ENCODE results near the gene MYBBP1A.

The MYBBP1A gene

DNA sequence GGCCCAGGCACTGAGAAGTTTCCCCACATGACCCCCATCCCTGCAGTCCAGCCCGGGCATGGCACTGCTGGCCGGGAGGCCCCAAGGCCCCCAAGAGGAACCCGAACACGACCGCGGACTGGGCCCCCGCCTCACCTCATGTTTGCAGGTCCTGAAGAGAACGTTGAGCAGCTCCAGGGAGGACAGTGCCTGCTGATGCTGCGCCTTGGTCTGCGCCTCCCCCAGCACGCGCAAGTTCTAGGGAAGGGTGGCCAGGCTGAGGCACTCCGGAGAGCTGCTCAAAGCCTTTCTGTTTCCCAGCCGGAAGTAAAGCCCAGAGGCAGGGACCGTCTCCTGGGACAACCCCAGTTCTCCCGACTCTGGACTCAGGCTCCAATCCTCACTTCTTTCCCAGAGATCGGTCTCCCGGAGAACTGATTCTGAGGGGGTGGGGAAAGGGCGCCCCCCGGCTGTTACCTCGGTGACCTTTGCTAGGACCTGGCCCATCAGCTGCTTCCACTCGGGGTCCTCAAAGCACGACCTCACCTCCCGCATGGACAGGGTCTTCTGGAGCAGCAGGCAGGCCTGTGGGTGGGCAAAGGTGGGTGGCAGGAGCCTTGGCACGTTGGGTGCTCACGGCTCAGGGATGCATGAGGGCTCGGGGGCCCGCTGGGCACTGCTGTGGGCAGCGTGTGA, 13.7 kb downstream of the MYBBP1A start:
- in situ Hi-C loops (cut with MboI; ENCODE audit: low pct_unique_long_range_greater_than_20kb, low sequenced_read_pairs): no loop called here
- no peak for DNase-seq

DNA sequence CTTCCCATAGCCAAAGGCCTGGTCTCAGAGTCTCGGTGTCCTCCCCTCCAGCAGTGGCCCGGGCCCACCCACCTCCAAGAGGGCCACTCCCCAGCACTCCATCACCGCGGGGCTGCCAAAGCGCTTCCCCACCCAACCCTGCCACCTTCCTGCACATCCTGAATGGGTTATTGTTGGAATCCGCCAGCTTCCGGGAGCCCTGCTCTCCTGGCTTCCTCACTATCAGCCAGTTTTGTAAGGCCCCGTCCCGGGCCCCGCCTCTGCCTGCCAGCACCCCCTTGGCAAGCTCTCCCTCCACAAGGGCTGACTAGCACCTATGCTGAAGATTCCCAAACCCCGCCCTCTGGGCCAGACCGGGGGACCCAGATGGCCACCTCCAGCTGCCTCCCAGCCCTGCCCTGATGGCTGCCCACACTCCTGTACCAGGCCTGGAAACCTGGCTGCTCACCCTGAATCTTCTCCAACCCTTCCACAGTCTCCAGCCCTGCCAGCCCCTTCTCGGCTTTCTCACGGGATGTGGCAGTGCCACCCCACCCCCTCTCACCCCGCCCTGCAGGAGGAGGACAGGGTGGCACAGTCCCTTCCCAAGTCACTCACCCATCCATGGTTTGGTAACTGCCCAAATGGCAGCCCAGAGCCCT, 14.4 kb downstream of the MYBBP1A start:
- in situ Hi-C loops (cut with MboI; ENCODE audit: low pct_unique_long_range_greater_than_20kb, low sequenced_read_pairs): no loop called here
- DNase-seq: no peak

DNA sequence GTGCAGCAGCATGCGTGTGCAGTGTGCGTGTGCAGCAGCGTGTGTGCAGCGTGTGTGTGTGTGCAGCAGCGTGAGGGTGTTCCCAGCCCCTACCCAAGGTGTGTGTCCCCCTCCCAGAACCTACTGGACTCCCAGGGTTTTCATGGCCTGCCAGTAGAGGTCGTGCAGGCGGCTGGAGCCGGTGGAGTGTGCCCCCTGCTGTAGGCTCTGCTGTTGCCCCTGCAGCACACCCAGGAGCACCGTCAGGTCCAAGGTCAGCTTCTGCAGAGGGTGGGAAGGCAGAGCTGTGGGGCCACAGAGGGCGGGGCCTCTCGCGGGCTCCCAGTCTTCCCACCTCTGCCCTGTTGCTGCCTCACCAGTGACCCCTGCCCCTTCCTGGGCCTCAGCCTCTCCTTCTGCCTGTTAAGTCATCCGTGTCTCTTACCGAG, 14.9 kb downstream of the MYBBP1A start:
- no peak for DNase-seq
- in situ Hi-C loops (cut with MboI; ENCODE audit: low pct_unique_long_range_greater_than_20kb, low sequenced_read_pairs): no loop called here

DNA sequence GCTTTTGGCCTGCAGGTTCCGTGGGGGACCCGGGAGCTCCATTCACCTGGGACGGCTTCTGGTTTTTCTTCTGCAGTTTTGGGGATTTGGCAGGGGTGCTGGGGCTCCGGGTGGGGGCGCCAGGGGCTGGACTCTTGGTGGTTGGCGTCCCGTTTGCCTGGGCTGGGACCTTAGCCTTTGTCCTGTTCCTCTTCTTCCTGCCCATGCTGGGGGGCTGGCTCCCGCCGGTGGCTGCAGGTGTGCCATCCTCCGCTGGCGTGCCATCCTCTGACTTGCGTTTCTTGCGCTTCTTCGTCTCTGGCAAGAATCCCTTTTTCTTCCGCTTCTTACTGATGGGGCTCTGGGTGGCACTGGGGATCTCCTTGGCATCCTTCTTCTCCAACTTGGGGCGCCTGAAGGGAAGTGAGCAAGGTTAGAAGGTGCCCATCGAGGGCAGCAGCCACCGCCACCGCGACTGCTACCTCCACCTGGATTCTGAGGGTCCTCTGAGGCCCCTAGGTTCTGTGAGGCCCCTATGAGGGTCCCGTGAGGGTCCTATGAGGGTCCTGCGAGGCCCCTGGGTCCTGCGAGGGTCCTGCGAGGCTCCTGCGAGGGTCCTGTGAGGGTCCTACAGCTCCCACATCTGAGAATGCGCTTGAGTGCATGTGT, 15.5 kb downstream of the MYBBP1A start:
- DNase-seq: no peak
- in situ Hi-C loops (cut with MboI; ENCODE audit: low pct_unique_long_range_greater_than_20kb, low sequenced_read_pairs): no loop called here

DNA sequence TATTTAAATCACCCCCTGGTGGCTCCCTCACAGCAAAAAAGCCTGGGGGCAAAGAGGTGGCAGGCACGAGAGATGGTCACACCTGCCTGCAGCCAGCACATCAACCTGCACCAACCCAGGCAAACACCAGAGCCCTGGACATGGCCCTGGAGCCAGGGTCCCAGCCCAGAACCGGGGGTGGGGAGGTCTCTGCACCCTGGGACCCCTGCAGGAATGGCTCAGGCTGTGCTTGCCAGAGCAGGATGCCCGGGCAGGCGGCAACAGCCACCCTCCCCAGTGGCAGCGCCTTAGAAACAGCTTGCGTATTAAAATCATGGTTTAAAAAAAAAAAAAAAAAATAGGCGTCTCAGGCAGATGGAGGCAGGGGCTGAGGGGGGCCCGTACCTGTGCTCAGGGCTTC, 16.2 kb downstream of the MYBBP1A start:
- no peak for DNase-seq
- in situ Hi-C loops (cut with MboI; ENCODE audit: low pct_unique_long_range_greater_than_20kb, low sequenced_read_pairs): no loop called here

DNA sequence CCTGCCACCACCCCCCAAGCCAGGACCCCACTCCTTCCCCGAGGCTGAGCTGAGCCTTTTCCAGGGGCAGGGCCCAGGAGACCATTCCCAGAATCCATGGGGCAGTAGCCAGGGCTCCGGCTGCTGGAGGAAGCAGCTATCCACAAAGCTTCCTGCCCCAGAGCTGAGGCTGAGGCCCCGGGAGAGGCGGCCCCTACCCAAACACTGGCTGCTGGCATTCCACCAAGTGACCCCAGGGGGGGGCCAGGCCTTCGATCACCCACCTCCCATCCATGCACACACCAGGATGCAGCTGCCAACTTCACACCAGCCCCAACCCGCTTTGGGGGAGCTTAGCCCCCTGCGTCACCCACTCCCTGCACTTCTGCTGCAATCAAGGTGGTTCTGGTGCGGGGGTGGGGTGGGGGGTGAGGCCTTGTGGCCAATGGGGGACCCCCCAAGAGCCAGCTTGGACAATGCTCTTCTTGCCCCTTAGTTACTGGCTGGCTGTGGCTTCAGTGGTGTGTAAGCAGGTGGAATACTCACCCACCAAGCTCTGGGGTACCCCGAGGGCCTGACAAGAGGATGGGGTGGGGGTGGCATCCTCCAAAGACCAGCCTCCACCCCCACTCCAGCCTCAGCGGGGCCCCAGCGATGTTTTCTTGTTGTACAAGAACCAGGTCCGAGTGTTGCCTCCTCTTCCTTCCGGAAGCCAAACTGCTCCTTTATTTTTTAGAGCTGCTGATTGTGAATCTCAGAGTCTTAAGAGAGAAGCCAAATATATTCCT, 16.8 kb downstream of the MYBBP1A start:
- in situ Hi-C loops (cut with MboI; ENCODE audit: low pct_unique_long_range_greater_than_20kb, low sequenced_read_pairs): no loop called here
- no peak for DNase-seq

DNA sequence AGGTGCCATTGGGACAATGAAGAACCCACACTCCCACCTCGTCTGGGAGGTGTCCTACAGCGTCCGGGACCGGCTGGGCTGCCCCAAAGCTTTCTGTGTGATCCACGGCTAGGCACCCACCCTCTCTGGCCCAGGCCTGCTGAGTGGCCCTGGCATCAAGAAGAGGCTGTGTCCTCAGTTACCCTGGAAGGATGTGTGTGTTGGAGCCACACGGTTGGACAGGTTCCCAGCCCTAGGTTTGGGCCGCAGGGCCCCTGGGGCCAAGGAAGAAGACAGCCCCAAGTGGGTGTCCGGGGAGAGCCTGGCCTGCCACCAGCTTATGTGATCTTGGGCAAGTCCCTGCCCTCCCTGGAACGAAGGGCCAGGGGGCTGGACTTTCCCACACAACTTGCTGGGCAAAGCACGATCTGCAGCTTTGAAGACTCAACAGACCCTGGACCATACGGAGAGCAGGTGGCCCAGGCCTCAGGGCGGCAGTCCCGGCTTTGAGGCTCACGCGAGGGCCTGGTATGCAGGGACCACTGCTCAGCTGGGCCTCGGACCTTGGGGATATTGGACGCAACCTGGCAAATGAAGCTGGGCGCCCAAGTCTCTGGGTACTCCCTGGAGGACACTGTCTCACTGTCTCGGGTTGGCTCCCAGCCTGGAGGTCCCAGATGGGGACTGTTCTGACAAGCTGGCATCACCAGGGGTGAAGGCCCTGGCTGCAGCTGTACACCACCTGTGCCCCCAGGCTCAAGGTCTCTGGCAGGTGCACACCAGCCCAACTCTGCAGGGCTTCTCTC, 17.5 kb downstream of the MYBBP1A start:
- DNase-seq: no peak
- in situ Hi-C loops (cut with MboI; ENCODE audit: low pct_unique_long_range_greater_than_20kb, low sequenced_read_pairs): no loop called here

DNA sequence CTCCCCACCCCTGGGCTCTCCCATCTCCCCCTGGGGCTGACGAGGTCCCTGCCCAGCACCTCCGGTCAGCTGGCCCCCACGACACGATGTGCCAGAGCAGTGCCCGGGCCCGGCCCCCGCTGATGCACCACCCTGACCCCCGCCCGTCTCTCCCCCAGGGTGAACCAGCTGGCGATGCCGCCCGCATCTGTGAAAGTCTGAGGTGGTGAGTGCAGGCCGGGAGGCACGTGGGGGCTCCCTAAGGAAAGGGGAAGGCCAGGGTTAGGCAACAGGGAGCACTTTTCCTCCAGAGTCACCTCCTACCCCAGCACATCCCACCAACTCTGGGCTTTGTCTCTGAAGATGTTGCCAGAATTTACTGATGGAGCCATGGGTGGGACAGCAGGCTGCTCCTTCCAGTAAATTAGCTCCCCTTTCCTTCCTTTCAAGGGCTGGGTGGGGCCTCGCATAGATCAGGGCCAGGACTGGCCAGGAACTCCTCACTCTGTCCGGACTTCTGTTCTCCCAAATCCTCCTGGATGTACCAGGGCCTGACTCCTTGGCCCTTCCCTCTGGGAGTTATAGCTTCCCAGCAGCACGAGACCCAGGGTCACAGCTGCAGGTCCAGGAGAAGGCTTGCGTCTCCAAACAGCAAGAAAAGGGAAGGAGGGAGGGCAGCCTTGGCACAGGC, 18.3 kb downstream of the MYBBP1A start:
- in situ Hi-C loops (cut with MboI; ENCODE audit: low pct_unique_long_range_greater_than_20kb, low sequenced_read_pairs): no loop called here
- DNase-seq: no peak

DNA sequence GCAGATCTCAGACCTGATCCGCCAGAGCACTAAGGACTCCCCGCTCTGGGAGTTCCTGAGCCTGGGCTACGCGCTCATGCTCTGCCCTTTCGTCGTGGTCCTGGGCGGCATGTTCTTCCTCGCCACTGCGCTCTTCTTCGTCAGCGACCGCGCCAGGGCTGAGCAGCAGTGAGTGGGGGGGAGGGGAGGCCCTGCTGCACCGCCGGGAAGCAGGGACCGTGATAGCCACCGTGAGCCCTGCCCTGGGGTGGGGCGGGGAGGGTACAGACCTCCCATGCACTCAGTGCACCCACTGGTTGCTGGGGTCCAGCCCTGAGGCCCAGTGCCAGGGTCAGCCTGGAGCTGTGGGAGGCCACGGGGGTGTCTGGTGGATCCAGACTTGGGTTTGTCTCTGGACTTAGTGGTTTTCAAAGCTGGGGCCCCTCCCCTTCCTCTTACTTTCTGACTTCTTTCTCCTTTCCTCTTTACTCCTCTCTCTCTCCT, 18.9 kb downstream of the MYBBP1A start:
- DNase-seq: no peak
- in situ Hi-C loops (cut with MboI; ENCODE audit: low pct_unique_long_range_greater_than_20kb, low sequenced_read_pairs): no loop called here

DNA sequence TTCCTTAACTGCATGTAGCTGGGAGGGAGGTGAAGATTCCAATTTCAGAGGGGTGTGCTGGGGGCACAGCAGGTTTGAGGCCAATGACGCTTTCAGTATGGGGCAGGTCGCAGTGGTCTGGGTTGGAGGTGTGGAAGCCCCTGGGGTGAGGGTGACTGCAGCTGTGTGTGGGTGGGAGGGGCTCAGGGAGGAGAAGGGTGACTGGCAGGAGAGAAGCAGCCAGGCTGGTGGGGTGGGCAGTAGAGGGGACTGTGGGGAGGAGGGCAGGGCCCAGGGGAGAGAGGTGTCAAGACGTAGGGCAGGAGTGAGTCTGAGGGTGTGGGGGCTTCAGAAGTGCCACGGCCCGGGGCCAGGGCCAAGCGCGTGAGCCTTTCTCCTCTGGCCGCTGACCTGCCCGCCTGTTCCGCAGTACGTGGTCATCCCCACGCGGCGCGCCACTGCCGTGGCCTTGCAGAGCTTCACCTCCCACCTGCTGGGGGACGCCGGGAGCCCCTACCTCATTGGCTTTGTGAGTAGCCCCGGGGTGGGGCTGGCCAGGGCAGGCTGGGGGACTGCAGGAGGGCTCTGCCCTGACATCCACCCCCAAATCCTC, 19.4 kb downstream of the MYBBP1A start:
- DNase-seq: no peak
- in situ Hi-C loops (cut with MboI; ENCODE audit: low pct_unique_long_range_greater_than_20kb, low sequenced_read_pairs): no loop called here

DNA sequence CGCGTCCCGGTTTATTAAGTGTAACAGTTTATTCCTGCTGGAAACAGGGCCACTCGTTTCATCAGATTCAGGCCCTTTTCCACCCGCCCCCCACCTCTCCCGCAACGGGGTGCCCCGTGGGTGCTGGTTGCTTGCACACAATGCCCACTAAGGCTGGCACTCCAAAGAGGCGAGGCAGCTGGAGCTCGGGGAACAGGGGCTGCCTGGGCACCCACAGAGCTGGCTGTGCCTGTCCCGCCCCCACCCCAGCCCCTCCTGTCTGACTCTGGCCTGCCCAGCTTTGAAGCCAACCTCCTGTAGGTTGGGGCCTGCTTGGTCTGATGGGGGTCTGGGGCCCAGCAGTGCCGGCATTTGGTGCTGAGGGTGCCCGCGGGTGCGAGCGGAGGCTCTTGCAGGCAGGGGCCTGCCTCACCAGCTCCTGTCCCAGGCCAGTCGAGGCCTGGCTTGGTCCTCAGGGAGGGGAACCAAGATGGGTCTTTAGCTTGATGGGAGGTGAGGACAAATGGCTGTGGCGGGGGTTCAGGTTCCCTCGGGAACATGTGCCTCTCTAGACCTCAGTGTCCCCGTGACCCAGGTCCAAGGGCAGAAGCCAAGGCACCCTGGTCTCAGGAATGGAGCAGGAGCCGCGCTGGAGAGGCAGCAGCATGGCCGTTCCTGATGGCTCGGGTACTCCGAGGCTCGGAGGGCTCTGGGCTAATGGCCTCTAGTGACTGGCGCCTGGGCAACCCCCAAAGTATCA, 20.1 kb downstream of the MYBBP1A start:
- in situ Hi-C loops (cut with MboI; ENCODE audit: low pct_unique_long_range_greater_than_20kb, low sequenced_read_pairs): no loop called here
- DNase-seq: no peak

DNA sequence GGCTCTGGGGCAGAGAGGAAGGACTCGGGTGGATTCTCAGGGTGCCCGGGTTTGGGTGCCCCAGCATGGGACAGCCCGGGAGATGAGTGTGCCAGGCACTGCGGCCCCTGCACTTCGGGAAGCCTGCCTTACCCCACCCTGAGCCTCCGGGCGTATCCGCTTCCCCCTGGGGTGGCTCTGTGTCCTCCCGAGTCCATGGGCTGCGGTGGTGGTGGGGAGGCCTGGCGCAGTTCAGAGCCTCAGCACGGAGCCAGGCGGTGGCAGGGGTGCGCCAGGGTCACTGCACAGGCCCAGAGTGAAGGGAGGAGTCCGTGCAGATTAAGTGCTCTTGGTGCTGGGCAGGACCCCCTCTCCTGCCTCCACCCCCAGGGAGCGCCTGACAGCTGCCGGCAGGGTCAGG, 20.7 kb downstream of the MYBBP1A start:
- in situ Hi-C loops (cut with MboI; ENCODE audit: low pct_unique_long_range_greater_than_20kb, low sequenced_read_pairs): no loop called here

DNA sequence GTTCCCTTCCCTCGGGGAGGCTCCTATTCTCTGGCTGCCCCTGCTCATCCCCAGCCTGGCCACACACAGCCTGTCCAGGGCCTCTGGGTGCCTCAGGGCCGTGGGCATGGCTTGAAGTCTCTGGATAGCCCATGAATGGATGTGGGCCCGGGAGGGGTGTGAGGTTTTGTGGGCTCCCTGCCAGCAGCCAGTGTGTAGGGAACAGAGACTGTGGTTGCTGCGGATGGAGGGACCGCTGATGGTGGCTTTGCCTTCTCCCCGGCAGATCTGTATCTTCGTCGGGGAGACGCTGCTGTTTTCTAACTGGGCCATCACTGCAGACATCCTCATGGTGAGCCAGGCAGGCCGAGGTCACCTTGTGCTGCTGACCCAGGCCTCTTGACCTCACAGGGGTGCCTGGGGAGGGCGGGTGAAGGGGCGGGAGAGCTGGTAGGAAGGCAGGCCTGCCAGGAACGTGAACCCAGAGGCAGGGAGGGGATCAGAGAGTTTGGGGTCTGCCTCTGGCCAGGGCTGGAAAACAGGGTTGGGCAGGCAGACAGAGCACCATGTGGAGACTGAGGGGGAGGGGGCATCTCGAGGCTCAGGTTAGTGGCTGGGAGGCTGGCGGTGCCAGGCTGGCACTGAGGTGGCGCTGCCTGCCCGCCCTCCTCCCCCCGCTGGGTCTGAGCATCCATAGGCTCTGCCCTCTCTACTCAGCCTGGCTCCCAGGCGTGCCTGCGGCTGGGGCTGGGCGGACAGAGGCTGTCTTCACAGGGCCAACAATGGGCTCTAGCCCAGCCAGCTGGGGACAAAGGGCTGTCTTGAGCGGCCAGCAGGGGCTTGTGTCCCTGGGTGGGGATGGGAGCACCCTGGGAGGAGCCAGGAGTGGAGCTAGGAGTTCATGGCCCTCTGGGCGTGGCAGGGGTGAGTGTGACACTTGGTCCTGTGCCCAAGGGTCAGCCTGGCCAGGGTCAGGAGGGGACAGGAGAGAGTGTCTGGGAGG, 21.4 kb downstream of the MYBBP1A start:
- no peak for DNase-seq
- in situ Hi-C loops (cut with MboI; ENCODE audit: low pct_unique_long_range_greater_than_20kb, low sequenced_read_pairs): no loop called here

More for the DNA sequence above, 20.7 kb downstream of the MYBBP1A start:
- DNase-seq: no peak

DNA sequence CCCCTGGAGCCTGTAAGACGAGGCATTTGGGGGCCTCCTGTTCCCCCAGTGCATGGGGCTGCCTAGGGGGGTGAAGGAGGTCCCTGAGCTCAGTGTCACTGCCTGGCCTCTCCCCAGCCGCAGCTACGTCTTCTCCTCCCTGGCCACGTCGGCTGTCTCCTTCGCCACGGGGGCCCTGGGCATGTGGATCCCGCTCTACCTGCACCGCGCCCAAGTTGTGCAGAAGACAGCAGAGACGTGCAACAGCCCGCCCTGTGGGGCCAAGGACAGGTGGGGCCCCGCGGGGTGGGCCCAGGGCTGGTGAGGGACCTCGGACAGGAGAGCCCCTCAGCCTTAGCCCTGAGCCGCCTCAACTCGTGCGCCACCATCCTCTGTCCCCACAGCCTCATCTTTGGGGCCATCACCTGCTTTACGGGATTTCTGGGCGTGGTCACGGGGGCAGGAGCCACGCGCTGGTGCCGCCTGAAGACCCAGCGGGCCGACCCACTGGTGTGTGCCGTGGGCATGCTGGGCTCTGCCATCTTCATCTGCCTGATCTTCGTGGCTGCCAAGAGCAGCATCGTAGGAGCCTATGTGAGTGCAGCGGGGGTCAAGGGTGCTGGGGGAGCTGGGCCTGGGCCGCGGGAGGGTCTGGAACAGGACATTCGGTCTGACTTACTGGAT, 22.2 kb downstream of the MYBBP1A start:
- in situ Hi-C loops (cut with MboI; ENCODE audit: low pct_unique_long_range_greater_than_20kb, low sequenced_read_pairs): no loop called here
- no peak for DNase-seq

DNA sequence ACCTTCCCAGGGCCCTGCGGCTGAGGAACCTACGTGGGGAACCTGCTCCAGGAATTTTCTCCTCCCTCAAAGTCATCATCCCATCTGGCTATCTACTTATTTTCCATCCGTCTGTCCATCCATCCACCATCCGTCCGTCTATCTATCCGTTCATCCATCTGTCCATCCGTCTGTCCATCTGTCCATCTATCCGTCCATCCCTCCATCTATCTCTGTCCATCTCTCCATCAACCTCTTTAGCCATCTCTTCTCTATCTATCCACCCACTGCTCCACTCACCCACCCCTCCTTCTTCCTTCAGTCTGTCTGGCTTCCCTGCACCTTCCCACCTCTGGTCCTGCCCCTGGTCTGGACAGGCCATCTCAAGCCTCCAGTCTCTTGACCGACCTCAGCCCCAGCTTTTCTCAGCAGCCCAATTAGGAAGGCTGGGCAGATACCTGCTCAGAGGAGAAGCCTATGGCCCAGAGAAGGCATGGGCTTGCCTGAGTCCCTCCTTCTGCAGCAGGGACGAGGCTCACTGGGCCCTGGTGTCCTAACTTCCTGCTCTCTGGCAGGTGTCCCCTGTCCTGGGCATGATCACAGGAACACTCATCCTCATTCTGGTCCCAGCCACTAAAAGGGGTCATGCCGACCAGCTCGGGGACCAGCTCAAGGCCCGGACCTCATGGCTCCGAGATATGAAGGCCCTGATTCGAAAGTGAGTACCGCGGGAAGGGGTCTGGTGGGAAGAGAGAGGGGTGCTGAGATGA, 23.0 kb downstream of the MYBBP1A start:
- in situ Hi-C loops (cut with MboI; ENCODE audit: low pct_unique_long_range_greater_than_20kb, low sequenced_read_pairs): no loop called here
- DNase-seq: no peak
